A204.1 (cell line): ENCODE data around the gene INPP4B.
"Not testable (repeated sequence)": the region's sequence is repeated elsewhere in the genome, so short reads cannot be mapped to it uniquely, and the experiment has no call there.

ENCODE experiments used
- FAIRE-seq: peaks from 2 replicates; lab custom pipeline; 2012; peaks lifted over from hg19 to GRCh38; lab: Jason Lieb, UNC

Gene INPP4B

GRCh38 chr4:142539796-142540482, 306.2 kb downstream of the INPP4B start:
- FAIRE-seq = no peak

- FAIRE-seq = no peak
These were observed 311.1 kb downstream of the INPP4B start for GRCh38 chr4:142535009-142535408.

- FAIRE-seq = no peak
These were observed 314.0 kb downstream of the INPP4B start for GRCh38 chr4:142532054-142532453.

- FAIRE-seq = no peak
These were observed 315.4 kb downstream of the INPP4B start for GRCh38 chr4:142530728-142531127.

DNA sequence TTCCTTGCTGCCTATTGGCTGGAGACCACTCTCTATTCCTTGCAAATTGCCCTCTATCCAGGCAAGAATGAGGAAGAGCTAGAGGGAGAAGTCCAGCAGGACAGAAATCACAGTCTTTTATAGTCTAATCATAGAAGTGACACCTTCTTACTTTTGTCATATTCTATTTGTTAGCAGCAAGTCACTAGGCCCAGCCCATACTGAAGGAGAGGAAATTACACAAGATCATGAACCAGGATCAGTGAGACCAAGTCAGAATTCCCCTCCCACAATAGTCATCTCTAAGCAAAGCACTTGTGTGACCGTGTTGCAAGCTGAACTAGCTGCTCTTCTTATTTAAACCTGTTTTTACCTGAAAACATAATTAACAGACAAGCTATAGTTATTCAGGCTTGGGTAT, 317.7 kb downstream of the INPP4B start:
- FAIRE-seq = no peak

DNA sequence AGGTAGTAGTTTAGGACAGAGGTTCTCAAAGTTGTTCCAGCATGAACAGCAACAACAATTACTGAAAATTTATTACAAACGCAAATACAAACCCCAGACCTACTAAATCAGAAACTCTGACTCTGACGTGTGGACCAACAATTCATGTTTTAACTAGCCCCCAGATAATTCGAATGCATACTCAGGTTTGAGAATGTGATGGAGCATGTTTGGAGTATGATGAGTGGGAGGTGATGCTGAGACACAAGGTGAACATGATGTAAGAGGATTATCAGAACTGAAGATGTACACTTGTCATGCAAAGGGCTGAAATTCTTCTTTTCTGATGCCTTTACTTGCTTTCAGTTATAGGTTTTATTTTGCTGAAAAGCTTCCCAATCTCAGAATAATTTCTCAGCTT, 323.0 kb downstream of the INPP4B start:
- no peak for FAIRE-seq

DNA sequence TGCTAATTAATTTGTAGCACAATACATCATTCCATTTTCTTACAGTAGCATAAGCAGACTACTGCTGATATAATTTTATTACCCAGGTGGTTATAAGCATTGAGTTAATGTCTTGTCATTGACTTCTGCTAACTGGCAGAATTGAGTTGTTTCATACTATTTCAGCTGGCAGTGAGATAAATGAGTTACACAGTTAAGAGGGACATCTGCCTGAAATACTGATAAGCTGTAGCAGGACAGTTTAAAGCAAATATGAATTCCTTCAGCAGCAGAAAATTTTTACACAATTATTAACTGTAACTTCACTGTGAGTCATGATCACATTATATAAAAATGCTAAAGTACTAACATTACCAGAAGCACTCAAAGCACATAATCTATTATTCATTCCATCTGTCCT, 326.8 kb downstream of the INPP4B start:
- no peak for FAIRE-seq

- FAIRE-seq = no peak
These were observed 329.2 kb downstream of the INPP4B start for GRCh38 chr4:142516686-142517526.

GRCh38 chr4:142512161-142512560, 333.9 kb downstream of the INPP4B start:
- FAIRE-seq = no peak

DNA sequence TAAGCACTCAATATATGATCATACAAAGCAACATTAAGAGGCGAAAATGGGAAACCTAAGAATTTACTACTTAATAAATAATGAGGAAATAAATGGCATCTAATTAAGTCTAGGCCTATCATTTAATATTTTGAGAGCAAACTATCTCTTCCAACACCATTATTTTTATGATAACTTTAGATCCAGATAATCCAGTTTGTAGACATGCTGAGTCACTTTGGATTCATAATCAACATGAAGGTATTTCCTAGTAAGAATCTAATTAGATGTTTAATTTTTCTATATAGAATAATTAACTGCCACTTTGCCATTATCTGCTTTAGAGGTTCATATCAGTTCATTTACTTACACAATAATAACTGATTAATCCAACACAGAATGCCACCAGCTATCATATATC, 336.2 kb downstream of the INPP4B start:
- peak; percentile 47 for FAIRE-seq

GRCh38 chr4:142509381-142509780, 336.7 kb downstream of the INPP4B start:
- FAIRE-seq = not testable (repeated sequence)

- peak; percentile 21 for FAIRE-seq
These were observed 345.1 kb downstream of the INPP4B start for GRCh38 chr4:142500966-142501365.

- peak; percentile 52 for FAIRE-seq
These were observed 348.5 kb downstream of the INPP4B start for GRCh38 chr4:142497606-142498005.

DNA sequence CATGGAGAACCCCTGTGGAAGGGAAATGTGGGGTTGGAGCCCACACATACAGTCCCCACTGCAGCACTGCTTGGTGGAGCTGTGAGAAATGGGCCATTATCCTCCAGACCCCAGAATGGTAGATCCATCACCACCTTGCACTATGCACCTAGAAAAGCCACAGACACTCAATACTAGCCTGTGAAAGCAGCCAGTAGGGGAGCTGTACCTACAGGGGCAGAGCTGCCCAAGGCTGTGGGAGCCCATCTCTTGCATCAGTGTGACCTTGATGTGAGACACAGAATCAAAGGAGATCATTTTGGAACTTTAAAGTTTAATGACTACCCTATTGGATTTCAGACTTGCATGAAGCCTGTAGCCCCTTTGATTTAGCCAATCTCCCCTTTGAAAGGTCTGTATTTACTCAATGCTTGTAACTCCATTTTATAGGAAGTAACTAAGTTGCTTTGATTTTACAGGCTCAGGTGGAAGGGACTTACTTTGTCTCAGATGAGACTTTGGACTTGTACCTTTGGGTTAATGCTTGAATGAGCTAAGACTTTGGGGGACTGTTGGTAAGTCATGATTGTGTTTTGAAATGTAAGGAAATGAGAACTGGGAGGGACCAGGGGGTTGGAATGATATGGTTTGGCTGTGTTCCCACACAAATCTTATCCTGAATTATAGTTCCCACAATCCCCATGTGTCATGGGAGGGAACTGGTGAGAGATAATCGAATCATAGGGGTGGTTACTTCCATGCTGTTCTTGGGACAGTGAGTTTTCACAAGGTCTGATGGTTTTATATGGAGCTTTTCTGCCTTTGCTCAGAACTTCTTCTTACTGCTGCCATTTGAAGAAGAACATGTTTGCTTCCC, 352.6 kb downstream of the INPP4B start:
- no peak for FAIRE-seq

DNA sequence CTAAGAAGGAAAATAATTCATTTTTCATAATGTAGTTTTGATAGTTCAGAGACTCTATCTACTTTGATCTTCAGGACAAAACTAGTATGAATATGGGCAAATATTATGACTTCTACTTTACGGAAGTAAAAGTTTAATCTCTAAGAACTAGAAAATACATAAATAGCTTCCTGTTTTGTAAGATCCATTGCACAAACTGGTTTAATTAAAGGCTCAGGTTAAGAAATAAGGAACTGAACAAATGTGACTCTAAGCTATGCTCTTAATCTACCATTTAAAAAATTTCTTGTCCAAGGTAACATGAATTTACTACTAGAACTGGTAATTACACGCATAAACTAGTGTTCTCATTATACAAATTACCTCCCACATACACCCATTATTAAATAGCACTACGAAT, 360.6 kb downstream of the INPP4B start:
- FAIRE-seq = no peak

GRCh38 chr4:142480244-142480643, 365.9 kb downstream of the INPP4B start:
- FAIRE-seq = no peak

DNA sequence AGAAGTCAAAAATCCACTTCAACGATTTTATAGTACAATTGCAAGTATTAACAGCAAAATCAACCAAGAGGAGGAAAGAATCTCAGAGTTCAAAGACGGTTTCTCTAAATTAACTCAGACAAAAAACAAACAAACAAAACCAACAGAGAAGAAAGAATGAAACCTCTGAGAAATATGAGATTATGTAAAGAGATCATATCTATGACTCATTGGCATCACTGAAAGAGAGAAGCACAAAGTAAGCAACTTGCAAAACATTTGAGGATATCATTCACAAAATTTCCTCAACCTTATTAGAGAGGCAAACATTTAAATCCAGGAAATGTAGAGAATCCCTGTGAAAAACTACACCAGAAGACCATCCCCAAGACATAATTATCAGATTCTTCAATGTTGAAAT, 370.4 kb downstream of the INPP4B start:
- FAIRE-seq = peak; percentile 88

DNA sequence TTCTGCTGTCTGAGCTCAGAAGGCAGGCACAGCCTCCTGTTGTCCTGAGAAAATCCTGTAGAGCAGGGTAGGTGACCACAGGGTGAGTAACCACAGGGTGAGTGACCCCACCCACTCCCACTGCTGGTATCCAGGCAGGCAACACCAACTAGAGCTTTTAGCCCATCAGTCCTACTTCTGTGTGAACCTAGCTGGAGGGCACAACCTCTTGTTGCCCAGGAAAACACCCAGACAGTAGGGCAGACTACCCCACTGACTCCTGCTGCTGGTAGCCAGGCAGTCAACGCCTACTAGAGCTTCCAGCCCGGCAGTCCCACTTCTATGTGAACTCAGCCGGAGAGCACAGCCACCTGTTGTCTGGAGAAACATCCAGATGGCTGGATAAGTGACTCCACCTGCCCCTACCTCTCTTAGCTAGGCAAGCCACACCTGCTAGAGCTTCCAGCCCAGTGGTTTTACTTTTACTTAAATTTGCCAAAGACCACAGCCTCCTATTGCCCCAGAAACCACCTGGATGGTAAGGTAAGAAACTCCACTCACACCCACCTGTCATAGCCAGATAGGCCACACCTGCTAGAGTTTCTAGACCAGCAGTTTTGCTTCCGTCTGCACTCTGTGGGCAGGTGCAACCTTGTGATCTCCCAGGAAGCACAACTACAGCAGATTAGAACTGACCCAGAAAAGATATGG, 371.6 kb downstream of the INPP4B start:
- FAIRE-seq = no peak

GRCh38 chr4:142473960-142474338, 372.2 kb downstream of the INPP4B start:
- FAIRE-seq = no peak

DNA sequence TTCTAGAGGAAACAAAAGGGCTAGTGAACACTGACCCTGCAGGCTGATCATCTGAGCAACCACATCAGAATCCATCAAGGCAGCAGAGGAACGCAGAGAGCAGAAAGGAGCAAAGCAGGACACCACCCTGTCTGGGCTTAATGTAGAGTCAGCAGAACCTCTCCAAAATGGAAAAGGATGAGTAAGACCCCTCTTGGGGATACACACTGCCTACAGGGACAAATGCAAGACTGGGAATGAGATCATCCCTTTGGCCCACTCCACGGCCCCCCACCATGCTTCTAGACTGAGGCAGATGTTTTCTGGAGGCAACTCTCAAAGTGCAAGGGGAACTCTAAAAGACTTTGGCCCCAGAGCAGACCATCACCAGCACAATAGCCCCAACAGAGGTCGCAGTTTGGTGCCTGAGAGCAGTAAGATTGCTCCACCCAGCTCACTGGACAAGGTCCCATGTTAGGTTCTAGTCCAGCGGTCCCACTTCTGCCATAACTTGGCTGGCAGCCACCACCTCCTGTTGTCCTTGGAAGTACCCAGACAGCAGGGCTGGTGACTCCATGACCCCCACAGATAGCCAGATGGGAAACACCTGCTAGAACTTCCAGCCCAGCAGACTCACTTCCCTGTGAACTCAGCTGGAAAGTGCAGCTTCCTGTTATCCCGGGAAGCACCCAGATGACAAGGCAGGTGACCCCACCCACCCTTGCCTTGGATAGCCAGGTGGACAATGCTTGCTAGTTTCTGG, 372.7 kb downstream of the INPP4B start:
- FAIRE-seq = no peak

GRCh38 chr4:142467088-142467487, 379.0 kb downstream of the INPP4B start:
- no peak for FAIRE-seq

GRCh38 chr4:142465526-142465925, 380.6 kb downstream of the INPP4B start:
- no peak for FAIRE-seq
